AG04450 (cell line): ENCODE measurements around the gene ARHGAP26. TPM values are rescaled to one million over a fixed set of nuclear protein-coding genes. Genes with fewer than 3 reads are reported as not detected.

ENCODE experiments used
- CTCF ChIA-PET: fragments of 300-600, 350-600 bp; formaldehyde crosslinking; extraction: SDS; loops from one replicate; lab custom pipeline; 2022; ENCODE audit warnings: antibody characterized with exemption, inconsistent platforms; lab: Charles Lee
- POLR2A ChIA-PET: fragments of 350-600 bp; formaldehyde crosslinking; extraction: SDS; loops from one replicate; lab custom pipeline; 2021; ENCODE audit warnings: antibody characterized with exemption, inconsistent platforms; lab: Yijun Ruan, JAX
- DNase-seq: peaks from one replicate; pipeline ENCODE4 v3.0.0-alpha.2; 2011; ENCODE audit warnings: low read depth, low spot score
- H3K27ac ChIP-seq: one replicate; pipeline ENCODE4 v1.5.1; 2012; ENCODE audit warnings: low read depth, low read length, control low read depth
- H3K27me3 ChIP-seq: one replicate; pipeline ENCODE4 v1.6.0; 2012; ENCODE audit warnings: low read length; ENCODE audit not compliant: control insufficient read depth, insufficient read depth
- H3K4me3 ChIP-seq: 2 replicates; pipeline ENCODE4 v1.5.1; 2011; ENCODE audit warnings: mild to moderate bottlenecking, low read depth, low read length, control low read depth
- H3K9me3 ChIP-seq: 2 replicates; pipeline ENCODE4 v1.5.1; 2012; ENCODE audit warnings: low read length; ENCODE audit not compliant: control insufficient read depth, insufficient read depth
- polyA plus RNA-seq: library from polyadenylated mRNA; depleted of rRNA; stranded (reverse); fragments of >200 nt; gene quantifications from 2 replicates; pipeline ENCODE4 v1.2.3, GENCODE V29; 2011
- TF ChIP-seq, protein P1 (sequence below): IDR thresholded peaks from 2 replicates; pipeline ENCODE4 v1.5.1; 2011; ENCODE audit warnings: low read depth, low read length, control low read depth, inconsistent platforms

ARHGAP26 gene
- polyA plus RNA-seq, 1 experiment: 0.56 TPM

DNA sequence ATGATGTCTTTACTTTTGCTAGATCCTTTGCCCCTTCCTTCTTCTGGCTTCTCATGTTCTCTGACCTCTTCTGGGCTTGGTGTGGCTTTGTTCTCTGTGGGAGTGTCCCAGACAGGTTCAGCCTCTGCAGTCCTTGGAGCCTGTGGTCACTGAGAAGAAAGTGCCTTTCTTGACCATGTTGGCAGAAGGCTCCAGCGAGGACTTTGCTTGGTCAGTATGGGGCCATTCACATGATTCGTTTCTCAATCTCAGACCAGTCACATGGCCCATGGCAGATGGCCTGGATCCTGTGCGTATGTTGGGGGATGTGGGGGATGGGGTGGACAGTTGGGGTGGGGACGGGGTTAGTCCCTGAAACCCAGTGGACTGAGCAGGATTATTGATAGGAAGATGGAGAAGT is 274.1 kb downstream of the ARHGAP26 start:
- DNase-seq: no peak
- ChIA-PET CTCF (no interaction called here), POLR2A (no interaction called here)
- H3K4me3 ChIP-seq: no peak overlapping the region
- no peaks in the 10 kb centered on the region for H3K9me3 ChIP-seq
- H3K27me3 ChIP-seq: no peaks in the 10 kb centered on the region
- H3K27ac ChIP-seq: no peak overlapping the region
- TF ChIP-seq, protein P1, sequence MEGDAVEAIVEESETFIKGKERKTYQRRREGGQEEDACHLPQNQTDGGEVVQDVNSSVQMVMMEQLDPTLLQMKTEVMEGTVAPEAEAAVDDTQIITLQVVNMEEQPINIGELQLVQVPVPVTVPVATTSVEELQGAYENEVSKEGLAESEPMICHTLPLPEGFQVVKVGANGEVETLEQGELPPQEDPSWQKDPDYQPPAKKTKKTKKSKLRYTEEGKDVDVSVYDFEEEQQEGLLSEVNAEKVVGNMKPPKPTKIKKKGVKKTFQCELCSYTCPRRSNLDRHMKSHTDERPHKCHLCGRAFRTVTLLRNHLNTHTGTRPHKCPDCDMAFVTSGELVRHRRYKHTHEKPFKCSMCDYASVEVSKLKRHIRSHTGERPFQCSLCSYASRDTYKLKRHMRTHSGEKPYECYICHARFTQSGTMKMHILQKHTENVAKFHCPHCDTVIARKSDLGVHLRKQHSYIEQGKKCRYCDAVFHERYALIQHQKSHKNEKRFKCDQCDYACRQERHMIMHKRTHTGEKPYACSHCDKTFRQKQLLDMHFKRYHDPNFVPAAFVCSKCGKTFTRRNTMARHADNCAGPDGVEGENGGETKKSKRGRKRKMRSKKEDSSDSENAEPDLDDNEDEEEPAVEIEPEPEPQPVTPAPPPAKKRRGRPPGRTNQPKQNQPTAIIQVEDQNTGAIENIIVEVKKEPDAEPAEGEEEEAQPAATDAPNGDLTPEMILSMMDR: no peak

DNA sequence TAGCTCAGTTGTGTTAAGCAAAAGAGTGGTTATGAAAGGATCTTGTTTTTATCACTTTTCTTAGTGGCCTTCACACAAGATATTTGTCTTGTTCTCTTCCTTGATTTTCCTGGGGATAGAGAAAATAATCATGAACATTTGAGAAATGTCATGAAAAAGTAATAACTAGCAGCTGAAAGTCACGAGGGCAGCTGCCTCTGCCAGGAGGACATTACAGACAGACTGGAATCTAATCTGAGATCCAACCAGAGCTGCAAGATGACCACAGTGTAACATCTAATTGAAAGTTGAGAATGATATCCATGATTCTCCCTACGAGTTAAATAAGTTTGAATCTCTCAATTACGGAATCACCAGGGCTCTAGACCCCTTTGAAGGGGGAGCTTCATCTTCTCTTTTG is 274.9 kb downstream of the ARHGAP26 start:
- no peak overlapping the region for H3K4me3 ChIP-seq
- no peak overlapping the region for H3K27ac ChIP-seq
- POLR2A ChIA-PET: no interaction called here
- no peak for DNase-seq
- no peaks in the 10 kb centered on the region for H3K9me3 ChIP-seq
- no peaks in the 10 kb centered on the region for H3K27me3 ChIP-seq
- TF ChIP-seq, protein P1: no peak
- CTCF ChIA-PET: no interaction called here

DNA sequence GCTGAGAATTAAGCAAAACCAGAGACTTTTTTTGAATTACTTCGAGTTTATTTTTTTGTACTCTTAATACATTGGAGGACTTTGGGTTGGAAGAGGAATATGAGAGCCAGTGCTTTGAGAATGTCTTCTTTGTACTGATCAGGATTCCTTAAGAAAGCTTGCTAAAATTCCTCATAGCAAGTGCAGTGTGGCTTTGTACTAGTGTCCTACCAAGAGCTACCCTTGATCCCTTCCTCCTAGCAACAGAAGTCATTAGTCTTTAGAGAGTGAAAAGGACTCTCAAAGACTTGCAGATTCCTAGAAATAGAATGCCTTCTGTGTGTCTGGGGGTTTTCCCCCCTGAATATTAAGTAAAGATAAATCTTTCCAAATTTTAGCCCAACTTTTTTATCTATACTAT is 276.1 kb downstream of the ARHGAP26 start:
- Histone ChIP-seq H3K27ac (no peak overlapping the region), H3K9me3 (no peaks in the 10 kb centered on the region), H3K27me3 (no peaks in the 10 kb centered on the region), H3K4me3 (no peak overlapping the region)
- DNase-seq: no peak
- TF ChIP-seq, protein P1: no peak
- CTCF ChIA-PET: no interaction called here
- POLR2A ChIA-PET: no interaction called here

DNA sequence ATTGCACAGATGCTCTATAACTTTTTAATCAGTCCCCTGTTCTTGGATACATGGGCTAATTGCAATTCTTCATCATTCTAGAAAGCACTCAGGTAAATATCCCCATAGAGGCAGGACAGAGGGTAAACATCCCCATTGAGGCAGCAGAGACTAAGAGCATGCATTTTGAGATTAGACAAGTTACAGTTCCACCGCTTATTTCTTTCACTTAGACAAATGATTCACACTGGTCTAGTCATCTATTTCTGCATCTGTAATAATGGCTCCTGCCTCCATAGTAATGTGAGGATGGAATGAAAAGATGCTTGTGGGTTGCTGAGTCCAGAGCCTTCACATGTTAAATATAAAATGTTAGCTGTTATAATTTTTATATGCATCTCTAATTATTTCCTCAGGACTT is 276.9 kb downstream of the ARHGAP26 start:
- ChIA-PET CTCF (no interaction called here), POLR2A (no interaction called here)
- no peak overlapping the region for H3K27ac ChIP-seq
- DNase-seq: no peak
- H3K4me3 ChIP-seq: no peak overlapping the region
- TF ChIP-seq, protein P1: no peak
- no peaks in the 10 kb centered on the region for H3K27me3 ChIP-seq
- no peaks in the 10 kb centered on the region for H3K9me3 ChIP-seq

DNA sequence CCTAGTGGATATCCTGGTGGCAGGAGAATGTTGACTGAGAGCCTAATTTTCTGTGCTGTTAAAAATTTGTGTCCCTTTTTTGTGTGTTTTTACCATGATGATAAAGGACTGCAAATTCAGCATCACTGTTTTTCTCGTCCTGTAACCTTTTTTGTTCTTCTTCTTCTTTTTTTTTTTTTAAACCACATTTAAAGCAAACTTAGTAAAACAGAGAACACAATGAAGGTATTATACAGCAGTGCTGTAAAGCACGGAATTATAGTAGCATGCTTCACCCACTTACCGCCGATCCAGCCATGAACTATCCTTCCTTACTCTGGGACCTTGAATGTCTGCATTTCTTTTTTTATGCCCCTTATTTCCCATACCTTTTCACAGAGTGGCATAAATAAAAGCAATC is 280.0 kb downstream of the ARHGAP26 start:
- no peaks in the 10 kb centered on the region for H3K9me3 ChIP-seq
- POLR2A ChIA-PET: no interaction called here
- CTCF ChIA-PET: no interaction called here
- DNase-seq: no peak
- H3K4me3 ChIP-seq: no peak overlapping the region
- no peaks in the 10 kb centered on the region for H3K27me3 ChIP-seq
- no peak overlapping the region for H3K27ac ChIP-seq
- TF ChIP-seq, protein P1: no peak
